Astrocyte (in vitro differentiated cells and primary cell): ENCODE results near the gene TUBA3E. TPM values are rescaled to one million over a fixed set of nuclear protein-coding genes. Genes with fewer than 3 reads are reported as not detected.
"Not testable (repeated sequence)": the region's sequence is repeated elsewhere in the genome, so short reads cannot be mapped to it uniquely, and the experiment has no call there.

Experiments used
- DNase-seq: peaks from one replicate; pipeline ENCODE4 v3.0.0-alpha.2; 2010; ENCODE audit warnings: low read depth
- FAIRE-seq: peaks from 2 replicates; lab custom pipeline; 2011; peaks lifted over from hg19 to GRCh38; lab: Jason Lieb, UNC
- H2AFZ ChIP-seq: 2 replicates; pipeline ENCODE4 v1.6.0; 2012; ENCODE audit warnings: low read depth, low read length, inconsistent platforms
- H3K27ac ChIP-seq: 2 replicates; pipeline ENCODE4 v1.5.1; 2011; ENCODE audit warnings: low read depth, low read length, inconsistent platforms
- H3K27me3 ChIP-seq: 2 replicates; pipeline ENCODE4 v1.6.0; 2011; ENCODE audit warnings: low read length, inconsistent platforms; ENCODE audit not compliant: insufficient read depth
- H3K36me3 ChIP-seq: 2 replicates; pipeline ENCODE4 v1.5.1; 2011; ENCODE audit warnings: low read length, inconsistent platforms; ENCODE audit not compliant: insufficient read depth
- H3K4me1 ChIP-seq: 2 replicates; pipeline ENCODE4 v1.5.1; 2011; ENCODE audit warnings: low read length, inconsistent platforms; ENCODE audit not compliant: insufficient read depth
- H3K4me2 ChIP-seq: 2 replicates; pipeline ENCODE4 v1.6.0; 2012; ENCODE audit warnings: low read length, inconsistent platforms
- H3K4me3 ChIP-seq: 2 replicates; pipeline ENCODE4 v1.5.1; 2011; ENCODE audit warnings: low read depth, mild to moderate bottlenecking, low read length, inconsistent platforms; ENCODE audit not compliant: insufficient read depth
- H3K79me2 ChIP-seq: 2 replicates; pipeline ENCODE4 v1.6.0; 2012; ENCODE audit warnings: mild to moderate bottlenecking, low read length, inconsistent platforms; ENCODE audit not compliant: insufficient read depth
- H3K9ac ChIP-seq: 2 replicates; pipeline ENCODE4 v1.6.0; 2012; ENCODE audit warnings: mild to moderate bottlenecking, low read length, inconsistent platforms
- H3K9me3 ChIP-seq: 2 replicates; pipeline ENCODE4 v1.5.1; 2012; ENCODE audit warnings: low read depth, mild to moderate bottlenecking, low read length, inconsistent platforms; ENCODE audit not compliant: insufficient read depth
- H4K20me1 ChIP-seq: 2 replicates; pipeline ENCODE4 v1.6.0; 2012; ENCODE audit warnings: low read length, inconsistent platforms; ENCODE audit not compliant: insufficient read depth
- H3K27ac Mint-ChIP-seq: one replicate; pipeline ENCODE4 v1.8.0; 2021; ENCODE audit warnings: mild to moderate bottlenecking, mixed read lengths; ENCODE audit not compliant: unreplicated experiment
- H3K27me3 Mint-ChIP-seq: one replicate; pipeline ENCODE4 v1.8.0; 2021; ENCODE audit warnings: low read depth, mixed read lengths; ENCODE audit not compliant: unreplicated experiment
- H3K36me3 Mint-ChIP-seq: one replicate; pipeline ENCODE4 v1.8.0; 2021; ENCODE audit warnings: low read depth, mixed read lengths; ENCODE audit not compliant: unreplicated experiment
- H3K4me1 Mint-ChIP-seq: one replicate; pipeline ENCODE4 v1.8.0; 2021; ENCODE audit warnings: low read depth, mixed read lengths; ENCODE audit not compliant: unreplicated experiment
- H3K4me3 Mint-ChIP-seq: one replicate; pipeline ENCODE4 v1.8.0; 2021; ENCODE audit warnings: mild to moderate bottlenecking, moderate library complexity, mixed read lengths; ENCODE audit not compliant: unreplicated experiment
- H3K9me3 Mint-ChIP-seq: one replicate; pipeline ENCODE4 v1.8.0; 2021; ENCODE audit warnings: mild to moderate bottlenecking, mixed read lengths; ENCODE audit not compliant: unreplicated experiment
- total RNA-seq: library from RNA; stranded (reverse); gene quantifications from 2 replicates; pipeline ENCODE4 v1.2.1, GENCODE V29; 2021

The TUBA3E gene
- total RNA-seq, 1 donor from 2014 or later, result not detected

DNA sequence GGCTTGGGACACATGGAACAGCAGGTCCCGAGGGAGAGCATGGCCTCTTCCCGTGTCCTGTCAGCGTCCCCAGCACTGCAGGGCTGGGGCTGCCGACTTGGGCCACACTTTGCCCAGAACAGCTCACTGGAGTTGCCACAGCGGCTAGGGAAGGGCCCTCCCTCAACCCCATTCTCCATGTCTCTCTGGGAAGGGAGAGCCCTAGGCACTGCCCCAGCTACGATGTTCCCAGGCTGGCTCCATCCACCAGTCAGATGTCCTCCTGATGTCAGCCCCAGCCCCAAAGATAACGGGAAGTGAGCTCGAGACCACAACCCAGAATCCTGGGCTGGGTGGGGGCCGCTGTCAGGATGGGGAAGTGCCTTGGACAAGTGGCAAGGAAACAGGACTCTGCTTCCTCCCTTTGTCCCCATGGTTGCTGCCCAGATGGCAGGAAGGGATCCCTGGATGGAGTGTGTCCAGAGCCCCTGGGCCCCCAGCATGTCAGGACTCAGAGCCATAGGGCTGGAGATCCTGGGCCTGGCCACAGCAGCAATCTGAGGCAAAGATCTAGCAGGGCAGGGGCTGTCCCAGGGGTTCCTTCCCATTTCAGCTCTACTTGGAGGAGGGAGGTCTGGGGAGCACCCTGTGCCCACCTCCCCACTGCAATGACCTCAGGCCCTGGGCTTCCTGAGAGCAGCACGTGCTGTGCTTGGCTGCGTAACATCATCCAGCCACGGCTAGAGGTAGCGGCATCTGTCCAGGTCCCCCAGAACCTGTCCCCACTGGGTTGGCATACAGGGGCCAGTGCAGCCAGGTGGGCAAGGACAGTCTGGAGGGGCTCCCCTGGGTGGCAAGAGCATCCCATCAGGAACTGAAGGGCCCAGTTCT is 55.6 kb downstream of the TUBA3E start:
- H3K9ac ChIP-seq, H3K4me3 Mint-ChIP-seq, H3K27me3 ChIP-seq, H3K4me3 ChIP-seq, H3K36me3 ChIP-seq, H3K36me3 Mint-ChIP-seq, H3K79me2 ChIP-seq, FAIRE-seq, H3K9me3 Mint-ChIP-seq, DNase-seq, H3K27me3 Mint-ChIP-seq, H3K27ac ChIP-seq, H3K27ac Mint-ChIP-seq, H3K9me3 ChIP-seq, H3K4me1 ChIP-seq, H4K20me1 ChIP-seq, H2AFZ ChIP-seq, H3K4me2 ChIP-seq, H3K4me1 Mint-ChIP-seq: not testable (repeated sequence)

Other genes with a start within 250 kb of the TUBA3E start
- 0.09 and 0.14 TPM in 2 replicates for gene RAB6C, start 218.8 kb downstream of the TUBA3E start, total RNA-seq
- gene POTEF, start 69.2 kb downstream of the TUBA3E start, total RNA-seq, result 2.1 and 2.3 TPM in 2 replicates
- gene CCDC74B, start 53.3 kb downstream of the TUBA3E start, total RNA-seq, result 3.0 and 3.7 TPM in 2 replicates
- gene SMPD4, start 16.8 kb downstream of the TUBA3E start, total RNA-seq, result 60.1 and 66.3 TPM in 2 replicates
- gene MZT2B, start 16.2 kb downstream of the TUBA3E start, total RNA-seq, result 232 and 234 TPM in 2 replicates
- 65.5 and 78.9 TPM in 2 replicates for gene IMP4, start 144.5 kb upstream of the TUBA3E start, total RNA-seq
- gene PTPN18, start 157.6 kb upstream of the TUBA3E start, total RNA-seq, result 9.9 and 10.4 TPM in 2 replicates